Cardiac fibroblast (primary cell): ENCODE measurements around the gene PRH2.

Experiments
- DNase-seq, 2 donors: peaks; one replicate each; pipeline versions ENCODE4 v3.0.0 to v3.0.0-alpha.2; 2010; ENCODE audit warnings: low read depth in 2 of 2
- H3K4me3 ChIP-seq, 2 donors: replicated peaks in 1 of 2; 1 replicate in 1 of 2; 2 replicates in 1 of 2; pipeline ENCODE4 v1.5.1; 2011; ENCODE audit warnings: low read depth in 2 of 2, low read length in 2 of 2, mild to moderate bottlenecking in 2 of 2, moderate library complexity in 1 of 2
- CTCF ChIP-seq: IDR thresholded peaks from one replicate; pipeline ENCODE4 v1.5.1; 2011; ENCODE audit warnings: low read depth, mild to moderate bottlenecking, low read length, inconsistent platforms

The PRH2 gene

GRCh38 chr12:10928746-10929286 is at the start of gene PRH2:
Gene PRH2 (plus strand): TSS chr12:10929236. CDS start chr12:10929274, 38 bp downstream.
- no peak for TF ChIP-seq CTCF
- H3K4me3 ChIP-seq: no peak within 1 kb of the TSS
- no peak for DNase-seq

GRCh38 chr12:10884086-10884725 is 44.8 kb upstream of the PRH2 start, which contains the start of gene PRH1:
Gene PRH1 (minus strand): TSS chr12:10884255. CDS start chr12:10884217, 38 bp downstream.
- no peak within 1 kb of the TSS for H3K4me3 ChIP-seq
- no peak for DNase-seq
- no peak for TF ChIP-seq CTCF

- no peak for DNase-seq
- no peak overlapping the region for H3K4me3 ChIP-seq
- TF ChIP-seq CTCF: no peak
Observed at GRCh38 chr12:10889226-10889625, 39.8 kb upstream of the PRH2 start.

- TF ChIP-seq CTCF: no peak
- no peak for DNase-seq
- H3K4me3 ChIP-seq: no peak overlapping the region
Observed at GRCh38 chr12:10891937-10892336, 37.1 kb upstream of the PRH2 start.

GRCh38 chr12:10896854-10897253 is 32.2 kb upstream of the PRH2 start:
- H3K4me3 ChIP-seq: no peak overlapping the region
- no peak for TF ChIP-seq CTCF
- no peak for DNase-seq

GRCh38 chr12:10900530-10900929 is 28.5 kb upstream of the PRH2 start:
- no peak for TF ChIP-seq CTCF
- no peak overlapping the region for H3K4me3 ChIP-seq
- no peak for DNase-seq

- no peak for TF ChIP-seq CTCF
- DNase-seq: no peak
Observed at GRCh38 chr12:10900972-10901371, 28.1 kb upstream of the PRH2 start.

More at GRCh38 chr12:10900972-10901371, 28.1 kb upstream of the PRH2 start:
- H3K4me3 ChIP-seq: no peak overlapping the region
